ENCODE measurements around the gene TOGARAM2. TPM values are rescaled to one million over a fixed set of nuclear protein-coding genes. Genes with fewer than 3 reads are reported as not detected.

The TOGARAM2 gene
- polyA plus RNA-seq, 4 donors: under 0.01 to 1.1 (median 0.79) TPM

DNA sequence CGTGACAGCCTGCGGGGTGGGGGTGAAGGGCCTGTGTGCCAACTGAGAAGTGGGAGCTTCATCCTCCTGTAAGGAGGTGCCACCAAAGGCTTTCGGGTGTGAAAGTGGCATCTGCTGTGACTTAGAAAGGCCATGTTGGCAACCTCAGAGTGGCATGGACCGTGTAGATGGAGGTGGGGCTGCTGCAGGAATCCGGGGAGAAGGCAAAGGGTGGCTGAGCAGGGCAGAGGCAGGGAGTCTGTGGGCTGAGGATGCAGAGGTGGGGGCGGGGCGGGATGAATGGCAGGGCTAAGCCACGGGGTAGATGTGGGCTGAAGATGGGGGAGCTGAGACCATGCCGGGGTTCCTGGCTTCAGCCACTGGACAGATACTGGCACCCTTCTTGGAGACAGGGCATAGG lies 28.2 kb downstream of the TOGARAM2 start:
- Histone ChIP-seq H3K4me1 (ENCODE audit: control insufficient read depth in 3 of 3, insufficient read depth in 2 of 3, low read depth in 1 of 3, low read length in 2 of 3) (peaks cover 0 to 3% (median 0%) of the 10 kb centered on the region in 3 donors), H3K27me3 (ENCODE audit: control insufficient read depth in 3 of 3, insufficient read depth in 3 of 3, low read length in 3 of 3) (peaks cover 0 to 2% (median 0%) of the 10 kb centered on the region in 3 donors), H3K27ac (ENCODE audit: low read depth in 1 of 3, low read length in 2 of 3) (peak overlapping the region in 2 of 3 donors; percentile 75 to 87), H3K9me3 (ENCODE audit: control insufficient read depth in 2 of 2, insufficient read depth in 1 of 2, low read depth in 1 of 2, low read length in 1 of 2) (no peaks in the 10 kb centered on the region), H3K4me3 (ENCODE audit: low read depth in 1 of 3, low read length in 3 of 3) (no peak overlapping the region), H3K36me3 (ENCODE audit: control insufficient read depth in 3 of 3, insufficient read depth in 2 of 3, low read depth in 1 of 3, low read length in 3 of 3) (no peaks in the 10 kb centered on the region)
- WGBS, 3 donors: 84 to 90% (median 89%) methylated on average over 8 to 9 of the region's 9 CpGs
- DNase-seq (no peak), FAIRE-seq (no peak)

DNA sequence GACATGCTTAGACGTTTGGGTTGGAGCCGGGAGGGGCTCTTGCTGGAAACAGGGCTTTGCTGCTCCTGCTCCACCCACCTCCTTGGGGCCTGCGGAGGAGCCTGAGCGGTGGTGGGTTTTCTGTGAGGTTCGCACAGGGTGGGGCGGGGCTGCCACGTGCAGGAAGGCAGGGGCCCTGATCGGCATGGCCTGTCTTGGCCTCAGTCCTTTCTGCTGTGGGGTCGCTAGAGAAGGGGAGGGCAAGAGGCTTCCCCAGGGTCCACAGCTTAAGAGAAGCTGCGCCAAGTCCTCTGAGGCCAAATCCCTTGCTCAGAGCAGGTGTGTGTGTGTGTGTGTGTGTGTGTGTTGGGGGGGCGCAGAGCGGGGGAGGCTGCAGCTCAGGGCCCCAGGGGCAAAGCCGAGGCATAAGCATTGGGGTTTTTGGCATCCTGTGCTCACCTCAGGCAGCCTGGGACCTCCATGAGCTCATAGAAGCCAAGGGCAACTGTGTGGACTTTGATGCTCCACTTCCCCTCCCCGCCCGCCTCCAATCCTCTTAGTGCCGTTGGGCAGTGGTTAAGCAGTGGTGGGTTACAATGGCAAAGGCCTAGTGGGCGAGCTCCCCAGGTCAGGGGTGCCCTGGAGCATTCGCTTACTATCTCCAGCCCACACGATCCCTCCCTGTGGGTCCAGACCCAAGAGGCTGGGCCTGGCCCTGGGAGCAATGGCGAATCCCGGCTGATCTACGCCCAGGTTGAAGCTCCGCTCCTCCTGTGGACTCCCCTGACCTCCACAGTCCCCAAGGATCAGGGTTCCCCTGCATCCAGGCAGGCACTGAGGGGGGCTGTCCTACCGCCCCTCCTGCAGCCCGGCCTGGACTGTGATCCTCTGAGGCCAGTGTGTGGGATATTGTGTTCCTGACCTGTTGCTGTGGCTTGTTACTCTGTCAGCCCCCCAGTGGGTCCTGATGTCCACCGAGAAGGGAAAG lies 28.9 kb downstream of the TOGARAM2 start:
- Histone ChIP-seq H3K27ac (ENCODE audit: low read depth in 1 of 3, low read length in 2 of 3) (peak overlapping the region in 2 of 3 donors; percentile 75 to 87), H3K4me3 (ENCODE audit: low read depth in 1 of 3, low read length in 3 of 3) (no peak overlapping the region), H3K9me3 (ENCODE audit: control insufficient read depth in 2 of 2, insufficient read depth in 1 of 2, low read depth in 1 of 2, low read length in 1 of 2) (no peaks in the 10 kb centered on the region), H3K36me3 (ENCODE audit: control insufficient read depth in 3 of 3, insufficient read depth in 2 of 3, low read depth in 1 of 3, low read length in 3 of 3) (no peaks in the 10 kb centered on the region), H3K27me3 (ENCODE audit: control insufficient read depth in 3 of 3, insufficient read depth in 3 of 3, low read length in 3 of 3) (peaks cover 0 to 2% (median 0%) of the 10 kb centered on the region in 3 donors), H3K4me1 (ENCODE audit: control insufficient read depth in 3 of 3, insufficient read depth in 2 of 3, low read depth in 1 of 3, low read length in 2 of 3) (peaks cover 0 to 3% (median 0%) of the 10 kb centered on the region in 3 donors)
- DNase-seq: no peak
- WGBS, 3 donors: 72 to 78% (median 77%) methylated on average over 26 of the region's 26 CpGs
- no peak for FAIRE-seq

DNA sequence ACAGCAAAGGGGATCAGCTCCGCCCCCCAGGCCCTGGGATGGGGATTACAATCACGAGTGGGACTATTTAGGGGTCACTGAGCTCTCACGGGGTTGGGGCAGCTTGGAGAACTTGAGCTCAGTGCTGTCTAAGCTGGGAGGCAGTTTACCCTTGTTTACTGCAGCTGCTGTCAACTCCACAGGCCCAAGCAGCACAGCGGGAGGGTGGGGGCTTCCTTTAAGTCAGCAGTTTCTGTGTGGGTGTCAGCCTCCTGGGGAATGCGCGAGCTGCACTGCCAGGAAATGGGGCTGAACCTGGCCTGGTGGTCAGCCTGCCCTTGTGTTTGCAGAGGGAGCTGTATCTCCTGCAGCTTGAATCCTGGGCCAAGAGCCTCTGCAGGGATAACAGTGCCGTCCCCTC lies 29.8 kb downstream of the TOGARAM2 start:
- 28 to 71% (median 42%) methylated on average over 7 of the region's 7 CpGs for WGBS, 3 donors

DNA sequence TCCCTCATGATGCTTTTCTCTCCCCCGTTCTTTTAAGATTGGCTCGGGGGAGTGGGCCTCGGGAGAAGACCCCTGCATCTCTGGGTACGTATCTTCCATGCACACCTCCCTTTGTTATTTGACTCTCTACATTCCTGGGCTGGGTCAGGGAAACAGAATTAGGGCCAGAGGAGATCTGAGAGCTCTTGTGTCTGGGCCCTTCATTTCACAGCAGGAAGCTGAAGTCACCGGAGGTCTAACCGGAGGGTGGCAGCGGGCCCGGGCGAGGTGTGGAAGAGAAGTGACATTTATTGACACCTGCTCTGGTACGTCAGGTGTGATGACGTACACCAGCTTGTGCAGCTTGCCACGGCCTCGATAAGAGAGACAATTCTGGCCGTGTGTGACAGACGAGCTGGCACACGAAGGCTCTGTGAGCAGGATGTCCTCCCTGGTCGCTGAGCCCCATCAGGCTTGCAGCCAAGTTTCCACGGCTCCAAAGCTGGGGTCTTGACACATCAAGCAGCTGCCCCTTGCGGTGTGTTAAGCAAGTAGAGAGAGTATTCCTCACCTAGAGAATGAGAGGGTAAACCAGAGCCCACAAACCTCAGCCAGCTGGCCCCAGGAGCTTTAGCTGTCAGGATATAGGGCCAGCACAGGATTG lies 30.4 kb downstream of the TOGARAM2 start:
- WGBS, 3 donors: 20 to 42% (median 21%) methylated on average over 19 of the region's 19 CpGs
- peak in 1 of 2 donors; percentile 65 for DNase-seq
- no peak for FAIRE-seq
- Histone ChIP-seq H3K4me3 (ENCODE audit: low read depth in 1 of 3, low read length in 3 of 3) (no peak overlapping the region), H3K9me3 (ENCODE audit: control insufficient read depth in 2 of 2, insufficient read depth in 1 of 2, low read depth in 1 of 2, low read length in 1 of 2) (no peaks in the 10 kb centered on the region), H3K27ac (ENCODE audit: low read depth in 1 of 3, low read length in 2 of 3) (peak overlapping the region in 2 of 3 donors; percentile 75 to 87), H3K36me3 (ENCODE audit: control insufficient read depth in 3 of 3, insufficient read depth in 2 of 3, low read depth in 1 of 3, low read length in 3 of 3) (no peaks in the 10 kb centered on the region), H3K4me1 (ENCODE audit: control insufficient read depth in 3 of 3, insufficient read depth in 2 of 3, low read depth in 1 of 3, low read length in 2 of 3) (peaks cover 0 to 7% (median 3%) of the 10 kb centered on the region in 3 donors), H3K27me3 (ENCODE audit: control insufficient read depth in 3 of 3, insufficient read depth in 3 of 3, low read length in 3 of 3) (peaks cover 0 to 2% (median 0%) of the 10 kb centered on the region in 3 donors)

More for the DNA sequence above, 29.8 kb downstream of the TOGARAM2 start:
- FAIRE-seq: no peak
- Histone ChIP-seq H3K4me1 (ENCODE audit: control insufficient read depth in 3 of 3, insufficient read depth in 2 of 3, low read depth in 1 of 3, low read length in 2 of 3) (peaks cover 0 to 6% (median 3%) of the 10 kb centered on the region in 3 donors), H3K27me3 (ENCODE audit: control insufficient read depth in 3 of 3, insufficient read depth in 3 of 3, low read length in 3 of 3) (peaks cover 0 to 2% (median 0%) of the 10 kb centered on the region in 3 donors), H3K36me3 (ENCODE audit: control insufficient read depth in 3 of 3, insufficient read depth in 2 of 3, low read depth in 1 of 3, low read length in 3 of 3) (no peaks in the 10 kb centered on the region), H3K9me3 (ENCODE audit: control insufficient read depth in 2 of 2, insufficient read depth in 1 of 2, low read depth in 1 of 2, low read length in 1 of 2) (no peaks in the 10 kb centered on the region), H3K27ac (ENCODE audit: low read depth in 1 of 3, low read length in 2 of 3) (peak overlapping the region in 2 of 3 donors; percentile 75 to 87), H3K4me3 (ENCODE audit: low read depth in 1 of 3, low read length in 3 of 3) (no peak overlapping the region)
- DNase-seq: peak in 1 of 2 donors; percentile 23

DNA sequence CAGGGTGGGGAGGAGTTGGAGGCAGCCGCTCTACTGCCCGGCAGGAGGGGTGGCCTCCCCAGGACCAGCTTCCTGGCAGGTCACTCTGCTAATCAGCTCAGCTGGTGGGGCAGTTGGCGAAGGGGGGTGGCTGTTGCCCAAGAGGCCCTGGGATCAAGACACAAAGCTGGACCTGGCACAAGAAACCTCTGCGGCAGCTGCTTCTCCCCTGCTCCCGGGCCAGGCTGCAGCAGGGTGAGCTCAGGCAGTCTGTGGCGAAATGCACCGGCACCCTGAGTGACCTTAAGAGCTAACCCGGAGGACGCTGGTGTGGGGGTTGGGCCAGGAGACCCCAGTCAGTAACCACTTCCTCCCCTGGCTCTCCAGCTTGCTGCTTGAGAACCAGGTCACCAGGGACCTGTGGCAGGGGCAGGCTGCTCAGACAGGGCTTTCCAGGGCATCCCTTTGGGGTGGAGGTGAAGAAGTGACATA lies 31.1 kb downstream of the TOGARAM2 start:
- peaks cover 0 to 4% (median 0%) of the 10 kb centered on the region in 3 donors for H3K27me3 ChIP-seq (ENCODE audit: control insufficient read depth in 3 of 3, insufficient read depth in 3 of 3, low read length in 3 of 3)
- DNase-seq: peak in 1 of 2 donors; percentile 47
- H3K4me1 ChIP-seq (ENCODE audit: control insufficient read depth in 3 of 3, insufficient read depth in 2 of 3, low read depth in 1 of 3, low read length in 2 of 3): peaks cover 0 to 7% (median 3%) of the 10 kb centered on the region in 3 donors
- peak overlapping the region in 2 of 3 donors; percentile 75 to 87 for H3K27ac ChIP-seq (ENCODE audit: low read depth in 1 of 3, low read length in 2 of 3)
- no peaks in the 10 kb centered on the region for H3K36me3 ChIP-seq (ENCODE audit: control insufficient read depth in 3 of 3, insufficient read depth in 2 of 3, low read depth in 1 of 3, low read length in 3 of 3)
- H3K4me3 ChIP-seq (ENCODE audit: low read depth in 1 of 3, low read length in 3 of 3): no peak overlapping the region
- WGBS, 3 donors: 32 to 46% (median 43%) methylated on average over 9 of the region's 9 CpGs
- H3K9me3 ChIP-seq (ENCODE audit: control insufficient read depth in 2 of 2, insufficient read depth in 1 of 2, low read depth in 1 of 2, low read length in 1 of 2): no peaks in the 10 kb centered on the region
- FAIRE-seq: no peak

DNA sequence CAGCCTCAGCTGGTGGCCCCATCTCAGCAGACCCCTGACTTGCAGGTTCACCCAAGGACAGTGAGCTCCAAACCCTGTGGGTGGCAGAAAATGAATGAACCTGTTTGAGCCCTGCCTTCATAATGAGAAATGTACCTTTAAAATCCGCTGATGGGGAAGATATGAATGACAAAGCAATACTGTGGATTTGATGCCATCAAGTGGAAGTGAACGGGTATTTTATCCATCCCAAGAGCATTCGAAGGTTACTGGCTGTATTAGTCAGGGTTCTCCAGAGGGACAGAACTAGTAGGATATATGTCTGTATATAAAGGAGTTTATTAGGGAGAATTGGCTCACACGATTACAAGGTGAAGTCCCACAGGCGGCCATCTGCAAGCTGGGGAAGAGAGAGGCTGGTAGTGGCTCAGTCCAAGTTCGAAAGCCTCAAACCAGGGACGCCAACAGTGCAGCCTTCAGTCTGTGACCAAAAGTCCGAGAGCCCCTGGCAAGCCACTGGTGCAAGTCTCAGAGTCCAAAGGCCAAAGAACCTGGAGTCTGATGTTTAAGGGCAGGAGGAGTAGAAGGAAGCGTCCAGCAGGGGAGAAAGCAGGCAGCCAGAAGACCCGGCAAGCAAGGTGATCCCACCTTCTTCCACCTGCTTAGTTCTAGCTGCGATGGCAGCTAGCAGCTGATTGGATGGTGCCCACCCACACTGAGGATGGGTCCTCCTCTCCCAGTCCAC lies 32.1 kb downstream of the TOGARAM2 start:
- 15 to 70% (median 33%) methylated on average over 11 of the region's 11 CpGs for WGBS, 3 donors
- H3K27ac ChIP-seq (ENCODE audit: low read depth in 1 of 3, low read length in 2 of 3): peak overlapping the region in 2 of 3 donors; percentile 49 to 87
- no peak for FAIRE-seq

DNA sequence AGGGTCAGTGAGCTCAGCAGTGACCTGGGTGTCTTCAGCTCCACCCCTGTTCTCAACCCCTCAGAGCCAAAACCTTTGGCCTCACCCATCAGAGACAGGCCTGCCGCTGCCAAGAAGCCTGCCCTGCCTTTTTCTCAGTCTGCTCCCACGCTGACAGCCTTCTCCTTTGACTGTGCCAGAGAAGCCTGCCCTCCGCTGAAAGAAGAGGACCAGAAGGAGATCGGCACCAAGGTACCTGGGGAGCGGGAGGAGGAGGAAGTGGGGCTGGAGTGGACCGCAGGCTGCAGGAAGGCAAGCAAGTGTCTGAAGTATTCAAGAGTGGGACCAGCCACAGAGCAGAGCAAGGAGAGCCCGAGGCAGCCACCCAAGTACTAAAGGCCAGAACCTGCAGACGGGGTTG lies 33.2 kb downstream of the TOGARAM2 start:
- no peaks in the 10 kb centered on the region for H3K9me3 ChIP-seq (ENCODE audit: control insufficient read depth in 2 of 2, insufficient read depth in 1 of 2, low read depth in 1 of 2, low read length in 1 of 2)
- H3K27me3 ChIP-seq (ENCODE audit: control insufficient read depth in 3 of 3, insufficient read depth in 3 of 3, low read length in 3 of 3): peaks cover 0 to 4% (median 0%) of the 10 kb centered on the region in 3 donors
- FAIRE-seq: no peak
- no peaks in the 10 kb centered on the region for H3K36me3 ChIP-seq (ENCODE audit: control insufficient read depth in 3 of 3, insufficient read depth in 2 of 3, low read depth in 1 of 3, low read length in 3 of 3)
- DNase-seq: no peak
- H3K4me1 ChIP-seq (ENCODE audit: control insufficient read depth in 3 of 3, insufficient read depth in 2 of 3, low read depth in 1 of 3, low read length in 2 of 3): peaks cover 0 to 7% (median 3%) of the 10 kb centered on the region in 3 donors
- H3K27ac ChIP-seq (ENCODE audit: low read depth in 1 of 3, low read length in 2 of 3): peak overlapping the region in 2 of 3 donors; percentile 42 to 83
- 67 to 90% (median 70%) methylated on average over 8 of the region's 8 CpGs for WGBS, 3 donors
- H3K4me3 ChIP-seq (ENCODE audit: low read depth in 1 of 3, low read length in 3 of 3): peak overlapping the region in 1 of 3 donors; percentile 6

More for the DNA sequence above, 32.1 kb downstream of the TOGARAM2 start:
- Histone ChIP-seq H3K27me3 (ENCODE audit: control insufficient read depth in 3 of 3, insufficient read depth in 3 of 3, low read length in 3 of 3) (peaks cover 0 to 4% (median 0%) of the 10 kb centered on the region in 3 donors), H3K9me3 (ENCODE audit: control insufficient read depth in 2 of 2, insufficient read depth in 1 of 2, low read depth in 1 of 2, low read length in 1 of 2) (no peaks in the 10 kb centered on the region), H3K36me3 (ENCODE audit: control insufficient read depth in 3 of 3, insufficient read depth in 2 of 3, low read depth in 1 of 3, low read length in 3 of 3) (no peaks in the 10 kb centered on the region), H3K4me3 (ENCODE audit: low read depth in 1 of 3, low read length in 3 of 3) (no peak overlapping the region), H3K4me1 (ENCODE audit: control insufficient read depth in 3 of 3, insufficient read depth in 2 of 3, low read depth in 1 of 3, low read length in 2 of 3) (peaks cover 0 to 7% (median 3%) of the 10 kb centered on the region in 3 donors)
- peak in 1 of 2 donors; percentile 43 for DNase-seq

Data from small intestine (tissue), 7 donors.